HG03460 (cell line): Measurements from ENCODE around the gene SPAG5.

Experiments used
- ATAC-seq: cut with Tn5 transposase; IDR thresholded peaks from one replicate; pipeline ENCODE4 v1.9.1; 2021; ENCODE audit not compliant: unreplicated experiment

SPAG5 gene

DNA sequence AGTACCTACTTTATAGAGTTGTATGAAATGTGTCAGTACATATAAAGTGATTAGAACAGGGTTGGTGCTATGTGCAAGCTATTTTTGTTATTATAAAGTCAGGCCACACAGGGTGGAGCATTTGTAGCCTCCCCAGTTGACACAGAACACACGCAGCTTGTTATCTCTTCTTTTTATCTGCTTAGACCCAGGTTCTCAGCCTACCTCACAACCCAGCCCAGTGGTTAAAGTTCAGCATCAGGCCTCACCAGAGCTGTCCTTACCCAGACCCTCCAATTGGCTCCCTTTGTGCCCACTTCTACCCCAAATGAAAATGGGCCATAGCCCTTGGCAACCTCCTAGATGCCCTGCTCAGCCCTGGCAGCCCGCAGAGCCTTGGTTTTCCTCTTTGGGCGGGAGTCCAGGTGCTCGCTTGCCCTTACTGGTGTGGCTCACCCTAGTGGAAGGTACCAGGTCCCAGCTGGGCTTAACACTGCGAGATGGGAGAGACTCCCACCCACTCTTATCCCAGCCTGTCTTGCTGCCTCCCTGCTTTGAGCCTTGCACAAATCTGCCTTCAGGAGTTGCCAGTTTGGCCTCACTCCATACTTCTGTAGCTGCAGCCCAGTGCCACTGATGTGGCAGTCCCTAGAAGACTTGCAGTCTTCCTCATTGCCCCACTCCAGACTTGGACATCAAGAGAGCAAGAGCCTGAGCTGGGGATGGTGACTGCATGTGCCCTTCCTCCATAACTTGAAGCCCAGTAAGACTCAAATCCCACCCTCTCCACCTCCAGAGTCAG, 26.4 kb downstream of the SPAG5 start:
- no peak for ATAC-seq

DNA sequence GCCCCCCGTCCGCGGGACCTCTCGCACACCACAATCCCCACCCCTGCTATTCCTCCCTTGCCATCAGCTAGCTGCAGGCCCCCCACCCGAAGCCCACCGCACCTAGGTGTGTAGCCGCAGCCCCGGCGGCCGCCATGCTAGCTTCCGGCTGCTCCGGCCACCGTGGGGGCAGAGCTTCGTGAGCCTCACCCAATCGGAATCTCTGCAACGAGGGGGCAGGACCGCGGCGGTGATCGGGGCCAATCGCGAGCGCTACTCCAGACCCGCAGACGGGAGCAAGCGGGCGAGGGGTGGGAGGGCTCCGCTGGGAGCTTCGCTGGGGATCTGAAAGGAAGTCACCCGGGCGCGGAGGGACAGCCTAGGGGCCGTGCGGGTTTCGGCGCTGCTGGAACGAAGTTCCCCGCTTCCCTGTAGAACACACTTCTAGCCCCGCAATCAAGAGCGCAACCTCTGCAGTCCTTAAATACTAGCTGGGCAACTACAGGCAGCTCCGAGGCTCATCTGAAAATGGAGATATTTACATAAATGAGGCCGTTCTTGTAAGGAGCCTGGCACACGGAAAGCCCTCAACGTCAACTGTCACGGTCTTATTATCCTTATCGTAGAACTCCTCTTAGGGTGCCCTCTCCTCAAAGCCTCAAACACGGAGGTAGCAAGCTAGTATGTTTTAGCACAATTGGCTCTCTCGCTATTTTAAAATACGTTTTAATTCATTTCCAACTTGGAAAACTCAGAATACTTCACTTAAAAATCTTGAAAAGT, 27.3 kb downstream of the SPAG5 start, which contains the start of gene PIGS:
Gene PIGS, minus strand, starts transcription at position 164 of the 762 bp plus-strand sequence. Its CDS starts 28 bp downstream, at position 136.
- peak; percentile 88 for ATAC-seq

DNA sequence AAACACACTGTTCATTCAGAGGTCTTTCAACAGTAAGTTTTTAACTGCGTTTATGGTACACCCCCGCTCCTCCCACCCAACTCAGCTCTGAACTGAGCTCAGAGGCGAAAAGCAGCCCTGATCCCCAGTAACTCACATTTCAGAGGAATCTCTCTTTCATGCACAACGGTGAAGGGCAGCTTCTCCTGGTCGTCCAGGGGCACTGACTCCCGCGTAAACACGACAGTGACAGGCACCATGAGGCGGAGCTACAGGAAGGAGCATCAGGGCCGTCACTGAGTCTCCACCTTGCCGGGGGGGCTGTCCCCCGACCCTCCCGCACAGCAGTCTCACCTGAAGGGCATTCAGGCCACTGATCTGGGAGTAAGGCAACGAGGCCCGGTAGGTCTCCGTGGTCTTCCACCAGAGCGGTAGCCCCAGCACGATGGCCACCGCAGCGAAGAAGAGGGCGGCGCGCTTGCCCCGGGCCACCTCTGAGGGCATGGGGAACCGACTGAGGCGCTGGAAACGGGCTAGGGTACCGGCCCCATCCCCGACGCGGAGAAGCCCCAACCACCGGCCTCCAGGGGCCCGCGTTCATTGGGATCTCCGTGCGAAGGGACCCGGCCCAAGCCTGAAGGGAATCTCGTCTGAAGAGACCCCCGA, 28.0 kb downstream of the SPAG5 start:
- peak; percentile 28 for ATAC-seq

DNA sequence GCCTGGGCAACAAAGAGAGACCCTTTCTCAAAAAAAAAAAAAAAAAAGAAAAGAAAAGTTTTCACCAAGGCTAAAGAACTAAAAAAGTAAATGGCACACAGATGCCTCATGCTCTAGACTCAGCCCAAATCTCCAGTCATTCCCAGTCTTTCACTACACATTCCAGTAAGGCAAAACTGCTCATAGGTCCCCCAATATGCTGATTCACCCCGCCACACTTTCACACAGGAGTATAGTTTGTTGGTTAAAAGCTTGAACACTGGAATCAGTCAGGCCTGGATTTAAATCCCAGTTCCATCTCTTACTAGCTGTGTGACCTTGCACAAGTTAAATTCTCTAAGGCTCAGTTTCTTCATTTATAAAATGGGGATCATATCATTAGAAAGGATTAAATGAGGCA, 29.4 kb downstream of the SPAG5 start:
- no peak for ATAC-seq

GRCh38 chr17:28567604-28568003, 31.2 kb downstream of the SPAG5 start:
- no peak for ATAC-seq

- no peak for ATAC-seq
Observed at GRCh38 chr17:28563475-28563874, 35.4 kb downstream of the SPAG5 start.

DNA sequence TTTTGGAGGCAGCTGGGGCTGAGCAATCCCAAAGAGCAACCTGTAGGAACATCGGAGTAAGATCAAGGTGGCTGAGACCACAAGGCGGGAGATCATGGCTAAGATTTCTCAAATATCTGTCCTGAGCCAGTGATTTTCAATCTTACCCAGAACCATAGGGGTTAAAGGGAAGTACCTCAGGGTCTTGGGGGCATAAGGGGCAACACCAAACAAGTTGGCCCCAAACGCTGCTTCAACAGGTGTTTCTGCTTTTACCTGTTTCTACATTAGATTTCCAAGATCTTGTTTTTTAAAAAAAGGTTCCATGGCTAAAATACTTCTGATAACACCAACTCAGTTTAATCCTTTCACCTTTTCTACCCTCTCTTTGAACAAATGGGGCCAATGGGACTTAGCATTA, 43.8 kb downstream of the SPAG5 start:
- ATAC-seq: no peak

DNA sequence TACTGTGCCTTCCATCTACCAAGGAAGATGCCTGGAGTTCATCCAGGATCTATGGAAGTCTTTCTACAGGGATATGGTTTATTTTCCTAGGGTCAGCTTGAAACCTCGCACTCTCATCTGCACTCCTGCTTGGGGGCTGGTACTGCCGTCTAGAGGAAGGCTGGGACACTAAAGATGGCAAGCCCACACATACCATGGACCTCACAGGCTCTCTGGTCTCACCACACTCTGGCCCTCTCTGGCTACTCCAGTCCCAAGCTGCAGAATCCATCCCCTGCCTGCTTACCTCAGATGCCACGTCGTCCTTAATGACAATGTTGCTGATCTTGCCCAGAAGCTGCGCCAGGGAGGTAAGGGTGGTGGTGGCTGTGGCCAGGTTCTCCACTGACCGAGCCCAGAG, 44.3 kb downstream of the SPAG5 start:
- ATAC-seq: no peak

DNA sequence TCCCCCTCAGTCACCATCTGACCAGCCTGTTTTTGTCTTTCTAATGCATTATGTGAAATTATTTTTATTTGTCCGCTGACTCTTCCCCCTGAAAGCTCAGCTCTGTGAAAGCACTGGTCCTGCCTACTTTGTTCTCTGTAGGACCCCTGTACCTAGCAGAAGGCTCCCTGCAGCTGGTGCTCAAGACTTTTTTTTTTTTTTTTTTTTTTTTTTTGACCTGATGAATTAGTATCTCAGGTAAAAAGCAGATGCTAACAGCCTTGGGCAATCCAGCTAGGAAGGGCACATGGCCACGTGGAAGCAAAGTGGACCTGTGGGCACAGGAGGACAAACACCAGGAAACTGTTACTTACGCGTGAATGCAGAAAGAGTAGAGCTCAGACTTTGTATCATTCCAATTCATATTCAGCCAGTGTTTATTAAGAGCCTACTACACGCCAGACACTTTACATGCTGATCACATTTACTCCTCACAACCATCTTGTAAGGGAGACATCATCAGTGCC, 45.8 kb downstream of the SPAG5 start:
- no peak for ATAC-seq

DNA sequence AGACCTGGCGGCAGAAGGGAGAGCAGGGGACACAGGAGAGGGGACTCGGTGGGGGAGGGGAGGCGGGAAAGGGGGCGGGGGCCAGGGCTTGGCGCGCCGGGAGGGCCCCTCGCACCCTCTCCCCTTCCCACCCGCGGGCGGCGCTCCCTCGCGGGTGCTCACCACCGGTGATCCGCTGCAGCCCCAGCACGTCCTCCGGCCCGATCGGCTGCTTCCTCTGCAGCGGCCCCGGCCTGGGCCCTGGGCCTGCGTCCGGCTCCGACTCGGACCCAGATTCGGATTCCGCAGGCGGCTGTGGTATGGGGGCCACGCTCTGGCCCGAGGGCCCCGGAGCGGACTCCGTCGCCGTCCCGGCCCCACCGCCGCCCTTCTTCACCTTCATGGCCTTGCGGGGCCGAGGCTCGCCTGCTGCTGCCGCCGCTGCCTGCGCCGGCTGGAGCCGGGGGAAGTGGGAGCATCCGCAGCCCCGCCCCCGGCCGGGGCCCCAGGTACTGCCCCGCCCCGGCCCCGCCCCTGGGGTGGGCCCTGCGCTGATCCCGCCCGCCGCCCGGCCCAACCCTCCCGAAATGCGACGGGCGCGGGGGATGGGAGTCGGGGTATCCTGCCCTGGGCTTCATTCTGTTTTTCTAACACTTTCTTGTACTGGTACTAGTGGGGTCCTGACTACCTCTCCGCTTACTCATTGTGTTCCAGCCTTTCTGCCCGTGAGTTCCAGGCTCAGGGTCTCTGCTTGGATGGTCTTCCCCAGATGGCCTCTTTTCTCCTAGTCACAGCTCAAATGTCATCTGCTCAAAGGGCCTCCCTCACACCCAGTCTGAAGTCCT, 46.4 kb downstream of the SPAG5 start, which contains the start of gene UNC119:
Gene UNC119, minus strand, starts transcription at position 449 of the 824 bp plus-strand sequence. Its CDS starts 67 bp downstream, at position 382.
- ATAC-seq: peak; percentile 44

DNA sequence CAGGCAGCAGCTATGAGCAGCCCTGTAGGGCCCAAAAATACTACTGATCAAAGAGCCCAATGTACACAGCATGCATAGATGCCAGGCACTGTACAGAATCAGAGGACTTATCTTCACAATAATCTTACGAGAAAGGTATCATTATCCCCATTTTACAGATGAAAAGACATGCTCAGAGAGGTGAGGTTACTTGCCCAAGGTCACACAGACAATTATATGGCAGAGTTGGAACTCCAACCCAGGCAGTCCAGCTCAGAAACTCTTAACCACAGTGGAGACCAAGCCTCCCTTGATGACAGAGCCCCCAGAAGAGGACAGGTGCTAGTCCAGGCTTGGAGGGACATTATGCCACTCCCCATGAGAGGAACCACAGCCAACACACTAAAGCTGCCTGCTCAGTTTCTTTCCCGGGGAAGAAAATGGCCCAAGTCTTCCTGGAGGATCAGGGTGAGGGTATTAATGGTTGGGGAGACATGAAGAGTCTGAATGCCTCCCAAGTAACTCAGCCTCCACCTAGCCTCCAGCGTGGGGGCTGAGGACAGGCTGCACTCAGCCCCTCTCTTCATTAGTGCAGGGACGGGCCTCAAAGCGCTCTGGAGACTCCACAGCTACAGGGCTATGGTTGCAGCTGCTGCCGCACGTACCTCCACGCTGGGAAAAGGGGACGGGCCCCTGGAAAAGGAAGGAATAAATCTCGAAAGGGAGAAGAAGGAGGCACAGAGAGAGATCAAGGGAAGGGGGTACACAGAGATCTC, 47.2 kb downstream of the SPAG5 start:
- ATAC-seq: no peak

GRCh38 chr17:28550858-28551257, 48.0 kb downstream of the SPAG5 start:
- no peak for ATAC-seq

GRCh38 chr17:28549236-28550132, 49.3 kb downstream of the SPAG5 start:
- peak; percentile 45 for ATAC-seq

- no peak for ATAC-seq
Observed at GRCh38 chr17:28548417-28549130, 50.3 kb downstream of the SPAG5 start.

DNA sequence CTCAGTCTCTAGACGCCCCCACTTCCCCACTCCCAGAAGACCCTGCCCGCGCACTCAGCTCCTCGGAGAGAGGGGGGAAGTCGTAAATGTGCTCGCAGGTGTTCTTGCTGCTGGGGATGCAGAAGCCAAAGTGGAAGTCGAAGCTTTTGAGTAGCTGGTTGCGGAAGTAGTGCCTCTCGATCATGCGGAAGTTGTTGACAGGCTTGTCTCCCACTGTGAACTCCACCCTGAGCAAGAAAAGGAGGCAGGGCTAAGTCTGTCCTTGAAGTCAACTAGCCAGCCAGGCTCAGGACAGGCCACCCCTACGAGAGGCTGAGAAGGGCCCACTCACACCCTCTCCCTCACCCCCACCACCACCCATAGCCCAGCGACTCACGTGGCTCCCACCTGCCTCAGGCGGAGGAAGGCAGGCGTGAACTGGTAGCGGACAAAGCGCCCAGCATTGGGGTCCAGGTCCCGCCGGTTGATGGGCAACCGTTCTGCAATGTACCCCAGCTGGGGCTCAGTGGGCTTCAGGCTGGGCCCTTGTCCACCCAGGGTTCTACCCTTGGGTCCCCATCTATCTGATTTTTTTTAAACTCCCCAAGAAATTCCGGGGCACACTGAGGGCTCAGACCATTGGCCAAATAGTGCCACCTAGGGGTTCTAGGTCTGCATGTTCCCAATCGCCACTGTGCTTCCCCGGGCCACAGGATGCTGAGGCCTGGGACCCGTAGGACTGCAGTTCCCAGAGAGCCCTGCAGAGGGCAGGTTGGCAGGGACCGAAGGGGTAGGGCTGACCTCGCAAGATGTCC, 51.0 kb downstream of the SPAG5 start:
- peak; percentile 36 for ATAC-seq

- no peak for ATAC-seq
Observed at GRCh38 chr17:28547096-28547622, 51.7 kb downstream of the SPAG5 start.

GRCh38 chr17:28545787-28546415, 52.9 kb downstream of the SPAG5 start:
- ATAC-seq: no peak
